HEK293 (cell line): ENCODE results near the gene FOXP1.

ENCODE experiments used
- CTCF ChIA-PET: fragments of 350-600 bp; formaldehyde crosslinking; extraction: SDS; loops from one replicate; lab custom pipeline; 2021; ENCODE audit warnings: antibody characterized with exemption; lab: Yijun Ruan, JAX
- POLR2A ChIA-PET: fragments of 300-600 bp; formaldehyde crosslinking; extraction: SDS; loops from one replicate; lab custom pipeline; 2020; ENCODE audit warnings: antibody characterized with exemption, inconsistent platforms; lab: Yijun Ruan, JAX
- H3K27ac ChIP-seq: fragments of 200-500 bp; sonication (Bioruptor generic); 2 replicates; pipeline ENCODE4 v1.5.1; 2014; ENCODE audit warnings: low read depth, low read length, control low read depth, inconsistent platforms; ENCODE audit errors: extremely low read depth
- H3K36me3 ChIP-seq, 2 experiments: fragments of 200-500 bp in 1 of 2; sonication (Bioruptor generic) in 1 of 2; 1 replicate in 1 of 2; 2 replicates in 1 of 2; pipeline ENCODE4 v1.5.1; 2014 to 2017; ENCODE audit warnings: inconsistent platforms in 2 of 2, low read length in 2 of 2; ENCODE audit not compliant: control insufficient read depth in 2 of 2, insufficient read depth in 1 of 2
- H3K4me1 ChIP-seq: fragments of 200-500 bp; sonication (Bioruptor generic); 2 replicates; pipeline ENCODE4 v1.5.1; 2014; ENCODE audit warnings: mild to moderate bottlenecking, low read length, inconsistent platforms; ENCODE audit not compliant: control insufficient read depth, insufficient read depth
- H3K4me3 ChIP-seq: 2 replicates; pipeline ENCODE4 v1.5.1; 2011; ENCODE audit warnings: low read depth, mild to moderate bottlenecking, control low read depth, low read length, moderate library complexity
- H3K9me3 ChIP-seq: fragments of 200-500 bp; sonication (Bioruptor generic); 2 replicates; pipeline ENCODE4 v1.5.1; 2014; ENCODE audit warnings: low read depth, low read length, inconsistent platforms; ENCODE audit not compliant: control insufficient read depth, insufficient read depth
- GLI4 ChIP-seq: fragments of 450-650 bp; formaldehyde crosslinking; IDR thresholded peaks from 2 replicates; pipeline ENCODE4 v1.5.1; 2016; ENCODE audit warnings: missing biosample characterization, missing genetic modification characterization
- SALL2 ChIP-seq: fragments of 450-650 bp; formaldehyde crosslinking; IDR thresholded peaks from 2 replicates; pipeline ENCODE4 v1.5.0; 2017; ENCODE audit warnings: missing biosample characterization, mild to moderate bottlenecking, missing genetic modification characterization, borderline replicate concordance
- SETDB1 ChIP-seq: IDR thresholded peaks from one replicate; pipeline ENCODE4 v1.6.1; 2017; ENCODE audit warnings: mild to moderate bottlenecking, low read length, moderate library complexity, mixed read lengths; ENCODE audit not compliant: insufficient read length
- TRIM28 ChIP-seq: IDR thresholded peaks from 2 replicates; pipeline ENCODE4 v1.6.1; 2011; ENCODE audit warnings: low read length, control low read depth, borderline replicate concordance
- ZFP69B ChIP-seq: fragments of 450-650 bp; formaldehyde crosslinking; IDR thresholded peaks from 2 replicates; pipeline ENCODE4 v1.5.1; 2016; ENCODE audit warnings: missing biosample characterization, missing genetic modification characterization
- ZNF16 ChIP-seq: fragments of 450-650 bp; formaldehyde crosslinking; IDR thresholded peaks from 2 replicates; pipeline ENCODE4 v1.5.1; 2016; ENCODE audit warnings: low read depth, missing biosample characterization, missing genetic modification characterization
- ZNF2 ChIP-seq: fragments of 450-650 bp; formaldehyde crosslinking; IDR thresholded peaks from 2 replicates; pipeline ENCODE4 v1.5.1; 2016; ENCODE audit warnings: missing biosample characterization, missing genetic modification characterization
- ZNF23 ChIP-seq: fragments of 450-650 bp; formaldehyde crosslinking; IDR thresholded peaks from 2 replicates; pipeline ENCODE4 v1.5.1; 2016; ENCODE audit warnings: missing biosample characterization, missing genetic modification characterization, borderline replicate concordance
- ZNF239 ChIP-seq: fragments of 450-650 bp; formaldehyde crosslinking; IDR thresholded peaks from 2 replicates; pipeline ENCODE4 v1.5.1; 2016; ENCODE audit warnings: missing biosample characterization, missing genetic modification characterization
- ZNF555 ChIP-seq: fragments of 450-650 bp; formaldehyde crosslinking; conservative IDR thresholded peaks from 2 replicates; pipeline ENCODE4 v1.5.1; 2017; ENCODE audit warnings: missing biosample characterization, mild to moderate bottlenecking, missing genetic modification characterization, inconsistent platforms
- ZNF558 ChIP-seq: fragments of 450-650 bp; formaldehyde crosslinking; IDR thresholded peaks from 2 replicates; pipeline ENCODE4 v1.5.1; 2016; ENCODE audit warnings: missing biosample characterization, missing genetic modification characterization
- ZNF610 ChIP-seq: fragments of 450-650 bp; formaldehyde crosslinking; IDR thresholded peaks from 2 replicates; pipeline ENCODE4 v1.5.1; 2016; ENCODE audit warnings: missing biosample characterization, missing genetic modification characterization, borderline replicate concordance
- ZNF621 ChIP-seq: fragments of 450-650 bp; formaldehyde crosslinking; IDR thresholded peaks from 2 replicates; pipeline ENCODE4 v1.5.1; 2017; ENCODE audit warnings: missing biosample characterization, missing genetic modification characterization
- ZNF776 ChIP-seq: fragments of 450-650 bp; formaldehyde crosslinking; IDR thresholded peaks from 2 replicates; pipeline ENCODE4 v1.5.0; 2017; ENCODE audit warnings: missing biosample characterization, missing genetic modification characterization, borderline replicate concordance
- TF ChIP-seq, protein P1 (sequence below): sonication (generic); formaldehyde crosslinking; IDR thresholded peaks from 2 replicates; pipeline ENCODE4 v1.8.1; 2022; ENCODE audit warnings: mild to moderate bottlenecking, moderate library complexity, missing genetic modification reagents
- TF ChIP-seq, protein P2 (sequence below): fragments of 450-650 bp; formaldehyde crosslinking; IDR thresholded peaks from 2 replicates; pipeline ENCODE4 v1.5.1; 2016; ENCODE audit warnings: missing biosample characterization, missing genetic modification characterization, low read depth
- TF ChIP-seq, protein P3 (sequence below): fragments of 450-650 bp; formaldehyde crosslinking; IDR thresholded peaks from 2 replicates; pipeline ENCODE4 v1.5.1; 2016; ENCODE audit warnings: missing biosample characterization, missing genetic modification characterization
- TF ChIP-seq, protein P4 (sequence below): fragments of 450-650 bp; formaldehyde crosslinking; IDR thresholded peaks from 2 replicates; pipeline ENCODE4; 2016; ENCODE audit warnings: missing biosample characterization, missing genetic modification characterization
- TF ChIP-seq, protein P5 (sequence below): fragments of 450-650 bp; formaldehyde crosslinking; conservative IDR thresholded peaks from 2 replicates; pipeline ENCODE4 v1.5.1; 2016; ENCODE audit warnings: low read depth, missing biosample characterization, missing genetic modification characterization

FOXP1 gene

DNA sequence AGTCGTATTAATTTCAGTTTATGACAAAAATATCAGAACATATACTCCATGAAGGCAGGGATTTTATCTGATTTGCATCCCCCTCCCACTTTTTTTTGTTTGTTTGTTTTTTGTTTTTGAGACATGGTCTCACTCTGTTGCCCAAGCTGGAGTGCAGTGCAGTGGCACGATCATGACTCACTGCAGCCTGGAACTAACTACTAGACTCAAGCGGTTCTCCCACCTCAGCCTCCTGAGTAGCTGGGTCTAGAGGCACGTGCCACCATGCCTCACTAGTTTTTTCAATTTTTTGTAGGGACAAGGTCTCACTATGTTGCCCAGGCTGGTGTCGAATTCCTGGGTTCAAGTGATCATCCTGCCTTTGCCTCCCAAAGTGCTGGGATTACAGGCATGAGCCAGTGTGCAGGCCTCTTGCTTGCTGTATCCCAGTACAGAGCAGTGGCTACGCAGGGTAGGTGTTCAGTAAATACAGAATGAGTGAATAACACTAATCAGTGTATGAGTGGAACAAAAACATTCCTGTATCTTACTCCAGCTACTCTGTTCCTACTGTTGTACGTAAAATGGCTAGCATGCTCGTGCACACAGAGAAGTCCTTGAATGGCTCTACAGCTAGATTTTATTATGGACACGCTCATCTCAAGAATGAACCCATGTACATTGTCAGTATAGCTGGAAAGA, 272.4 kb downstream of the FOXP1 start (continued):
- no peak for TF ChIP-seq SALL2 (tag by site-specific recombination)
- TF ChIP-seq, protein P1, sequence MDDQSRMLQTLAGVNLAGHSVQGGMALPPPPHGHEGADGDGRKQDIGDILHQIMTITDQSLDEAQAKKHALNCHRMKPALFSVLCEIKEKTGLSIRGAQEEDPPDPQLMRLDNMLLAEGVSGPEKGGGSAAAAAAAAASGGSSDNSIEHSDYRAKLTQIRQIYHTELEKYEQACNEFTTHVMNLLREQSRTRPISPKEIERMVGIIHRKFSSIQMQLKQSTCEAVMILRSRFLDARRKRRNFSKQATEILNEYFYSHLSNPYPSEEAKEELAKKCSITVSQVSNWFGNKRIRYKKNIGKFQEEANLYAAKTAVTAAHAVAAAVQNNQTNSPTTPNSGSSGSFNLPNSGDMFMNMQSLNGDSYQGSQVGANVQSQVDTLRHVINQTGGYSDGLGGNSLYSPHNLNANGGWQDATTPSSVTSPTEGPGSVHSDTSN (CRISPR knock-in tag) = no peak
- no peak for TF ChIP-seq ZNF16 (tag by site-specific recombination)
- TF ChIP-seq ZNF2 (tag by site-specific recombination) = no peak
- TF ChIP-seq GLI4 (tag by site-specific recombination) = no peak
- TF ChIP-seq, protein P2, sequence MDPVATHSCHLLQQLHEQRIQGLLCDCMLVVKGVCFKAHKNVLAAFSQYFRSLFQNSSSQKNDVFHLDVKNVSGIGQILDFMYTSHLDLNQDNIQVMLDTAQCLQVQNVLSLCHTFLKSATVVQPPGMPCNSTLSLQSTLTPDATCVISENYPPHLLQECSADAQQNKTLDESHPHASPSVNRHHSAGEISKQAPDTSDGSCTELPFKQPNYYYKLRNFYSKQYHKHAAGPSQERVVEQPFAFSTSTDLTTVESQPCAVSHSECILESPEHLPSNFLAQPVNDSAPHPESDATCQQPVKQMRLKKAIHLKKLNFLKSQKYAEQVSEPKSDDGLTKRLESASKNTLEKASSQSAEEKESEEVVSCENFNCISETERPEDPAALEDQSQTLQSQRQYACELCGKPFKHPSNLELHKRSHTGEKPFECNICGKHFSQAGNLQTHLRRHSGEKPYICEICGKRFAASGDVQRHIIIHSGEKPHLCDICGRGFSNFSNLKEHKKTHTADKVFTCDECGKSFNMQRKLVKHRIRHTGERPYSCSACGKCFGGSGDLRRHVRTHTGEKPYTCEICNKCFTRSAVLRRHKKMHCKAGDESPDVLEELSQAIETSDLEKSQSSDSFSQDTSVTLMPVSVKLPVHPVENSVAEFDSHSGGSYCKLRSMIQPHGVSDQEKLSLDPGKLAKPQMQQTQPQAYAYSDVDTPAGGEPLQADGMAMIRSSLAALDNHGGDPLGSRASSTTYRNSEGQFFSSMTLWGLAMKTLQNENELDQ (tag by site-specific recombination) = no peak
- no peak for TF ChIP-seq TRIM28
- TF ChIP-seq ZNF23 = no peak
- TF ChIP-seq ZNF239 (tag by site-specific recombination) = no peak
- no peak for TF ChIP-seq ZNF610 (tag by site-specific recombination)

DNA sequence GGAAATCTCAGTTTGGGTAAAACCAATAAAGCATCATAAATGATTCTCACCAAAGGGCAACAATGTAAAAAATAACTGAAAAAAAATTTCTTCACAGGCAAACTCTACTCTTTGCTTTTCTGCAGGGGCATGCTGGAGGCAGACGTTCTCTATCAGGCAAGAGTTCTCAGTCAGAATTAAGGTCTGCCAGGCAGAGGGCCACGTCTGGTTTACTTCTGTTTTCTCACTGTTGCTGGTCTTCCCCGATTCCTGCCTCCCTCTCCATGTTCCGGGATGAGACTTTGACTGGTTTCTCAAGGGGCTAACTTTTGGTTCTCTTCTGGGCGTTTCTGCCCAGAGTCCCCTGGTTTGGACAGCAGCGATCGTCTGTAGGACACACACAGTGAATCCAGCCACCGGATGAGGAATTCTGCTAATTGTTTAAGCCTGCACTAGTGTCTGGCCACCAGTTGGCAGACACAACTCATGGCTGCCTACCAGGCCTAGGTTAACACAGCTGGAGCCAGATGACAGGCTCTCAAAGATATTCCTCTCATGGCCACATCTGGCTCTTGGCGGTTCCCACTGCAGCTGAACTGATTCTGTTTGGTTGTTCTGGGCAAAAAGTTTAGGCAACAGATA, 273.1 kb downstream of the FOXP1 start:
- ChIA-PET POLR2A (interaction anchor here (0.7 kb wide), 1 partner anchor 181 kb away, joined by 3 read pairs; no protein-coding TSS in a partner anchor), CTCF (interaction anchor here (0.6 kb wide), 1 partner anchor 28 kb away, joined by 3 read pairs; no protein-coding TSS in a partner anchor)
- Histone ChIP-seq H3K9me3 (no peaks in the 10 kb centered on the region), H3K27ac (no peak overlapping the region), H3K4me3 (no peak overlapping the region), H3K4me1 (peaks cover 12% of the 10 kb centered on the region; the same call in 1 of the 2 replicates), H3K36me3 (no peaks in the 10 kb centered on the region)
- TF ChIP-seq ZFP69B (tag by site-specific recombination) = no peak
- TF ChIP-seq ZNF555 (tag by site-specific recombination) = no peak
- no peak for TF ChIP-seq ZNF558
- no peak for TF ChIP-seq ZNF621 (tag by site-specific recombination)
- TF ChIP-seq, protein P3, sequence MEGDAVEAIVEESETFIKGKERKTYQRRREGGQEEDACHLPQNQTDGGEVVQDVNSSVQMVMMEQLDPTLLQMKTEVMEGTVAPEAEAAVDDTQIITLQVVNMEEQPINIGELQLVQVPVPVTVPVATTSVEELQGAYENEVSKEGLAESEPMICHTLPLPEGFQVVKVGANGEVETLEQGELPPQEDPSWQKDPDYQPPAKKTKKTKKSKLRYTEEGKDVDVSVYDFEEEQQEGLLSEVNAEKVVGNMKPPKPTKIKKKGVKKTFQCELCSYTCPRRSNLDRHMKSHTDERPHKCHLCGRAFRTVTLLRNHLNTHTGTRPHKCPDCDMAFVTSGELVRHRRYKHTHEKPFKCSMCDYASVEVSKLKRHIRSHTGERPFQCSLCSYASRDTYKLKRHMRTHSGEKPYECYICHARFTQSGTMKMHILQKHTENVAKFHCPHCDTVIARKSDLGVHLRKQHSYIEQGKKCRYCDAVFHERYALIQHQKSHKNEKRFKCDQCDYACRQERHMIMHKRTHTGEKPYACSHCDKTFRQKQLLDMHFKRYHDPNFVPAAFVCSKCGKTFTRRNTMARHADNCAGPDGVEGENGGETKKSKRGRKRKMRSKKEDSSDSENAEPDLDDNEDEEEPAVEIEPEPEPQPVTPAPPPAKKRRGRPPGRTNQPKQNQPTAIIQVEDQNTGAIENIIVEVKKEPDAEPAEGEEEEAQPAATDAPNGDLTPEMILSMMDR (tag by site-specific recombination) = no peak
- TF ChIP-seq, protein P4, sequence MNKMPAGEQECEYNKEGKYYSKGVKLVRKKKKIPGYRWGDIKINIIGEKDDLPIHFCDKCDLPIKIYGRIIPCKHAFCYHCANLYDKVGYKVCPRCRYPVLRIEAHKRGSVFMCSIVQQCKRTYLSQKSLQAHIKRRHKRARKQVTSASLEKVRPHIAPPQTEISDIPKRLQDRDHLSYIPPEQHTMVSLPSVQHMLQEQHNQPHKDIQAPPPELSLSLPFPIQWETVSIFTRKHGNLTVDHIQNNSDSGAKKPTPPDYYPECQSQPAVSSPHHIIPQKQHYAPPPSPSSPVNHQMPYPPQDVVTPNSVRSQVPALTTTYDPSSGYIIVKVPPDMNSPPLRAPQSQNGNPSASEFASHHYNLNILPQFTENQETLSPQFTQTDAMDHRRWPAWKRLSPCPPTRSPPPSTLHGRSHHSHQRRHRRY (tag by site-specific recombination) = no peak
- no peak for TF ChIP-seq ZNF776
- TF ChIP-seq SETDB1 = no peak
- TF ChIP-seq, protein P5, sequence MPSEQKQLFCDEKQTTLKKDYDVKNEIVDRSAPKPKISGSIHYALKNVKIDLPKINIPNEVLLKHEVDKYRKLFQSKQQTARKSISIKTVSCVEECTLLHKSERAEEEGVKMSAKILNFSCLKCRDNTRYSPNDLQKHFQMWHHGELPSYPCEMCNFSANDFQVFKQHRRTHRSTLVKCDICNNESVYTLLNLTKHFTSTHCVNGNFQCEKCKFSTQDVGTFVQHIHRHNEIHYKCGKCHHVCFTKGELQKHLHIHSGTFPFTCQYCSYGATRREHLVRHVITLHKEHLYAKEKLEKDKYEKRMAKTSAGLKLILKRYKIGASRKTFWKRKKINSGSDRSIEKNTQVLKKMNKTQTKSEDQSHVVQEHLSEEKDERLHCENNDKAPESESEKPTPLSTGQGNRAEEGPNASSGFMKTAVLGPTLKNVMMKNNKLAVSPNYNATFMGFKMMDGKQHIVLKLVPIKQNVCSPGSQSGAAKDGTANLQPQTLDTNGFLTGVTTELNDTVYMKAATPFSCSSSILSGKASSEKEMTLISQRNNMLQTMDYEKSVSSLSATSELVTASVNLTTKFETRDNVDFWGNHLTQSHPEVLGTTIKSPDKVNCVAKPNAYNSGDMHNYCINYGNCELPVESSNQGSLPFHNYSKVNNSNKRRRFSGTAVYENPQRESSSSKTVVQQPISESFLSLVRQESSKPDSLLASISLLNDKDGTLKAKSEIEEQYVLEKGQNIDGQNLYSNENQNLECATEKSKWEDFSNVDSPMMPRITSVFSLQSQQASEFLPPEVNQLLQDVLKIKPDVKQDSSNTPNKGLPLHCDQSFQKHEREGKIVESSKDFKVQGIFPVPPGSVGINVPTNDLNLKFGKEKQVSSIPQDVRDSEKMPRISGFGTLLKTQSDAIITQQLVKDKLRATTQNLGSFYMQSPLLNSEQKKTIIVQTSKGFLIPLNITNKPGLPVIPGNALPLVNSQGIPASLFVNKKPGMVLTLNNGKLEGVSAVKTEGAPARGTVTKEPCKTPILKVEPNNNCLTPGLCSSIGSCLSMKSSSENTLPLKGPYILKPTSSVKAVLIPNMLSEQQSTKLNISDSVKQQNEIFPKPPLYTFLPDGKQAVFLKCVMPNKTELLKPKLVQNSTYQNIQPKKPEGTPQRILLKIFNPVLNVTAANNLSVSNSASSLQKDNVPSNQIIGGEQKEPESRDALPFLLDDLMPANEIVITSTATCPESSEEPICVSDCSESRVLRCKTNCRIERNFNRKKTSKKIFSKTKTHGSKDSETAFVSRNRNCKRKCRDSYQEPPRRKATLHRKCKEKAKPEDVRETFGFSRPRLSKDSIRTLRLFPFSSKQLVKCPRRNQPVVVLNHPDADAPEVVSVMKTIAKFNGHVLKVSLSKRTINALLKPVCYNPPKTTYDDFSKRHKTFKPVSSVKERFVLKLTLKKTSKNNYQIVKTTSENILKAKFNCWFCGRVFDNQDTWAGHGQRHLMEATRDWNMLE (tag by site-specific recombination) = no peak
